Measurements from ENCODE around the gene NR2F1-AS1. TPM values are rescaled to one million over a fixed set of nuclear protein-coding genes. Genes with fewer than 3 reads are reported as not detected.

Gene NR2F1-AS1
- total and polyA plus RNA-seq, 9 of the 15 experiments (the other 6 are each of a cell fraction or from before 2014, with no cell fraction given): not detected

DNA sequence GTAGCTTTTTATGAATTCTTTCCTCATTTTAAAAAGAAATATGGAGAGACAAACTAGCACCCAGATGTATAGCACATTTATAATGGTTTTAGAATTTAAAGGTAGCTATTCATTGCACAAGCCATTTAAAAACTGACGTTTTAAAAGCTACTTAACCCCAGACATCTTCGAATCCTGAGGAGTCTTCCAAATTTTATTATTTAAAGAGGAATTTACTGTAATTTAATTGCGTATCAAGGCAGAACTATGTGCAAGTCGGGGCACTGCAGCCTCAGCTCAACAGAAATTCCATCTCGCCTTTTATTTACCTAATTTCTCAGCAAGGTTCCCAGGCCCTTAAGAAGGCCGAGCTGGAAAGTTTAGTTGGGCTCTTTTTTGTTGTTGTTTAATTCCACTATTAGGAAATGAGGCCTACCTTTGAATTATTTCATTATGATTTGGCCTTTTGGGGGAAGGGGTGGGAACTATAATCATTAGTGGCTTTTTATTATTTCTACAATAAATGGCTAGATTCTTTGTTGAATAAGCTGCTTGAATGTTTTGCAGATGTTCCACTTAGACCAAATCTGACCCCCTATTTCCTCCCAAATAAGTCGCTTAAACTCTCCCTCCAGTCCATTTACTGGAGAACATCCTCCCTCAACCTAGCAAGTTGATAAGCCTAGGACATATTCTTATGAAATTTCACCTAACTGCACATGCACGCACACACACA is 22.2 kb upstream of the NR2F1-AS1 start:
- WGBS (ENCODE audit: insufficient coverage, low coverage, missing lambda C conversion rate): 0% methylated on average over 8 of the region's 8 CpGs
- intact Hi-C loops (cut with micrococcal nuclease) (no loop called here), in situ Hi-C loops (cut with MboI) (no loop called here)
- Histone ChIP-seq H3K9ac (ENCODE audit: insufficient read depth in 1 of 2, low read depth in 2 of 2, low read length in 2 of 2) (no peak overlapping the region), H3K9me3 (replicated peaks; ENCODE audit: control insufficient read depth, insufficient read depth, low read depth, low read length) (no peaks in the 10 kb centered on the region), H4K20me1 (replicated peaks; ENCODE audit: control insufficient read depth, insufficient read depth, low read length) (no peaks in the 10 kb centered on the region), H3K79me2 (ENCODE audit: control insufficient read depth, insufficient read depth, low read length) (no peaks in the 10 kb centered on the region), H2AFZ (ENCODE audit: low read depth, low read length) (no peak overlapping the region), H3K4me2 (ENCODE audit: insufficient read depth, low read length) (no peak overlapping the region), H3K27ac (ENCODE audit: extremely low read depth, low read depth, low read length) (no peak overlapping the region), H3K4me3 (no peak overlapping the region), H3K4me1 (replicated peaks in 1 of 2; ENCODE audit: control insufficient read depth in 2 of 2, insufficient read depth in 2 of 2, low read length in 2 of 2) (no peaks in the 10 kb centered on the region), H3K36me3 (ENCODE audit: control insufficient read depth, insufficient read depth, low read length) (no peaks in the 10 kb centered on the region), H3K27me3 (ENCODE audit: control insufficient read depth in 2 of 2, insufficient read depth in 2 of 2, low read length in 2 of 2) (peaks cover 3 to 10% of the 10 kb centered on the region in 2 experiments; a peak in 3 of 5 replicates), H3K9me1 (ENCODE audit: control insufficient read depth, insufficient read depth, low read length) (no peaks in the 10 kb centered on the region)
- BruUV-seq (replicated peaks): no TSS peak
- POLR2A ChIA-PET: no interaction called here
- no peak for DNase-seq (ENCODE audit: extremely low read depth in 1 of 4, low spot score in 3 of 4)
- ATAC-seq: no peak
- CTCF ChIA-PET (ENCODE audit: low intra/inter-chr PET ratio): no interaction called here
- FAIRE-seq: no peak
- TF ChIP-seq TCF7 (IDR thresholded peaks at IDR 0.05; ENCODE audit: borderline replicate concordance): no peak
- TF ChIP-seq EZH2 (IDR thresholded peaks at IDR 0.05; ENCODE audit: borderline replicate concordance, low read depth, low read length): no peak
- TF ChIP-seq ATF7 (IDR thresholded peaks at IDR 0.05): no peak
- no peak for TF ChIP-seq RNF2 (IDR thresholded peaks at IDR 0.05)
- TF ChIP-seq YY1 (IDR thresholded peaks at IDR 0.05; ENCODE audit: borderline replicate concordance in 1 of 3, control insufficient read depth in 1 of 3, extremely low read depth in 1 of 3, insufficient read depth in 3 of 3, insufficient read length in 1 of 3, insufficient replicate concordance in 2 of 3, low read depth in 1 of 3, low read length in 2 of 3): no peak
- no peak for TF ChIP-seq HNRNPLL (IDR thresholded peaks at IDR 0.05; ENCODE audit: low read depth, low read length, poor library complexity, severe bottlenecking)
- TF ChIP-seq MCM5 (IDR thresholded peaks at IDR 0.05; ENCODE audit: low read depth): no peak
- no peak for TF ChIP-seq ZFPM2 (CRISPR knock-in tag; IDR thresholded peaks at IDR 0.05)
- TF ChIP-seq ZFP36 (IDR thresholded peaks at IDR 0.05; ENCODE audit: low read depth, low read length, partially characterized antibody): no peak
- no peak for TF ChIP-seq ETV5 (CRISPR knock-in tag; IDR thresholded peaks at IDR 0.05; ENCODE audit: low read depth)
- TF ChIP-seq CBFA2T2 (conservative IDR thresholded peaks at IDR 0.05): no peak
- no peak for TF ChIP-seq SREBF2 (CRISPR knock-in tag; IDR thresholded peaks at IDR 0.05)
- TF ChIP-seq, protein P1, sequence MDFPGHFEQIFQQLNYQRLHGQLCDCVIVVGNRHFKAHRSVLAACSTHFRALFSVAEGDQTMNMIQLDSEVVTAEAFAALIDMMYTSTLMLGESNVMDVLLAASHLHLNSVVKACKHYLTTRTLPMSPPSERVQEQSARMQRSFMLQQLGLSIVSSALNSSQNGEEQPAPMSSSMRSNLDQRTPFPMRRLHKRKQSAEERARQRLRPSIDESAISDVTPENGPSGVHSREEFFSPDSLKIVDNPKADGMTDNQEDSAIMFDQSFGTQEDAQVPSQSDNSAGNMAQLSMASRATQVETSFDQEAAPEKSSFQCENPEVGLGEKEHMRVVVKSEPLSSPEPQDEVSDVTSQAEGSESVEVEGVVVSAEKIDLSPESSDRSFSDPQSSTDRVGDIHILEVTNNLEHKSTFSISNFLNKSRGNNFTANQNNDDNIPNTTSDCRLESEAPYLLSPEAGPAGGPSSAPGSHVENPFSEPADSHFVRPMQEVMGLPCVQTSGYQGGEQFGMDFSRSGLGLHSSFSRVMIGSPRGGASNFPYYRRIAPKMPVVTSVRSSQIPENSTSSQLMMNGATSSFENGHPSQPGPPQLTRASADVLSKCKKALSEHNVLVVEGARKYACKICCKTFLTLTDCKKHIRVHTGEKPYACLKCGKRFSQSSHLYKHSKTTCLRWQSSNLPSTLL (IDR thresholded peaks at IDR 0.05): no peak

All from K562 (cell line).